Breast epithelium (tissue), 3 donors: ENCODE measurements around the gene IGFBP7.
A peak's percentile ranks its signal among the peaks of the same experiment; 100 is the strongest.

Experiments
- CTCF ChIP-seq, 3 donors: fragments of 450-650 bp; IDR thresholded peaks; one replicate each; pipeline ENCODE4 v1.5.1; 2016 to 2017; ENCODE audit warnings: antibody characterized with exemption in 3 of 3, mild to moderate bottlenecking in 3 of 3, moderate library complexity in 3 of 3
- POLR2A ChIP-seq: fragments of 450-650 bp; IDR thresholded peaks from one replicate; pipeline ENCODE4 v1.6.1; 2016; ENCODE audit warnings: antibody characterized with exemption, mild to moderate bottlenecking, moderate library complexity
- POLR2AphosphoS5 ChIP-seq, 3 donors: sonication (generic); formaldehyde crosslinking; IDR thresholded peaks; one replicate each; pipeline ENCODE4 v1.6.1; 2017; ENCODE audit warnings: antibody characterized with exemption in 3 of 3

GRCh38 chr4:57037982-57038604 is 72.1 kb downstream of the IGFBP7 start:
- TF ChIP-seq POLR2AphosphoS5 (IDR thresholded peaks at IDR 0.05) = no peak
- peak; percentile 43 to 50 (median 45) for TF ChIP-seq CTCF (IDR thresholded peaks at IDR 0.05)
- TF ChIP-seq POLR2A = no peak
